A172 (cell line): Measurements from ENCODE around the gene STK16. TPM values are rescaled to one million over a fixed set of nuclear protein-coding genes. Genes with fewer than 3 reads are reported as not detected.
"Not testable (repeated sequence)": the region's sequence is repeated elsewhere in the genome, so short reads cannot be mapped to it uniquely, and the experiment has no call there.

Experiments used
- DNase-seq: peaks from one replicate; pipeline ENCODE4 v3.0.0-alpha.2; 2015; ENCODE audit warnings: low spot score
- total RNA-seq: library from RNA; depleted of rRNA; stranded (reverse); fragments of >200 nt; shearing (Covaris generic); gene quantifications from 2 replicates; pipeline ENCODE4 v1.2.3, GENCODE V29; 2014; rRNA removed

STK16 gene
- 16.3 and 23.1 TPM in 2 replicates for total RNA-seq

- DNase-seq: peak; percentile 89
Observed at GRCh38 chr2:219245148-219245898, at the start of gene STK16, which contains the start of gene GLB1L. TSS of gene STK16 (plus strand) at chr2:219245479. CDS start at chr2:219246000, 521 bp downstream. TSS of gene GLB1L (minus strand) at chr2:219245444. CDS start at chr2:219243573, 1,871 bp downstream.

GRCh38 chr2:219197388-219197787 is 47.9 kb upstream of the STK16 start:
- DNase-seq: no peak

DNA sequence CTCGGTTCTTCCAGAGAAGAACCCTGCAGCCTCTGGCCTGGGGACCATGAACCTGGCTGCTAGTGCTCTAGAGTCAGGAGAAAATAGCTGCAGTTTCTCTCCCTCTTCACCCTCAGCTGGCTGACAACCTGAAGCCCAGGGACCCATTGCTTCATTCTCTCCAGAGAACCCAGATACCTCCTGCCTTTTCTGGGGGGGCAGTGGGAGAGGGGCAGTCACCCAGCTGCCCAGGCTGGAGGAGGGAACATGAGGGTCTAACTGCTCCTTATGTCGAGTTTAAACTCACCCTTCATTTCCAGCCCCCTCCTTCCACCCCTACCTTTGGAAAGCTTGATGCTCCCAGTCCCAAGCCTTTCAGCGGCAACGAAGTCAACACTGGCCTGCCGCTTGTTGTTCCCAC is 46.3 kb upstream of the STK16 start:
- DNase-seq: no peak

DNA sequence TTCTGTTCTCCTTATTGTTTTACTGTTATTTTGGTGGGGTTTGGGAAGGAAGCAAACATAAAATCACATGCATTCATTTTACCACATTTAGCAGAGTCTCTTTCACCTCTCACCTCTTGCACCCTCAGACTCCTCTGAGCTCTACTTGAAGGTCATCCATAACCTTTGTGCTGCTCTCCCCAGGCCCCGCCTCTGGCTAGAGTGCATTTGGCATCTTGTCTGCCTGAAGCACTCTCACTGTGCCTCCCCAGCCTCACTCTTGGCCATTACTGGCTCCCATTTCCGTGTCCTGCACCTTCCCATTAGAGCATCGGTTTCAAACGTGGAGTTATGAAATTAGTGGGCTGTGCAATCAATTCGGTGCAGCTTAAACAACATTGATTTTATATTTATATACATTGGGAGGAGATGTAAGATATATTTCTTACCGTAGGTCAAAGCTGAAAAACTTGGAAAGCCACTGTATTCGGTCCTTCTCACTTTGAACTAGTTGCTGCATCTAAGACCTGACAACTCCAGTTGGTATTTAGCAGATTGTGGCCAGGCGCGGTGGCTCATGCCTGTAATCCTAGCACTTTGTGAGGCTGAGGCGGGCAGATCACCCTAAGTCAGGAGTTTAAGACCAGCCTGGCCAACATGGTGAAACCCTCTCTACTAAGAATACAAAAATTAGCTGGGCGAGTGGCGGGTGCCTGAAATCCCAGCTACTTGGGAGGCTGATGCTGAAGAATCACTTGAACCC is 45.6 kb upstream of the STK16 start:
- DNase-seq: no peak

DNA sequence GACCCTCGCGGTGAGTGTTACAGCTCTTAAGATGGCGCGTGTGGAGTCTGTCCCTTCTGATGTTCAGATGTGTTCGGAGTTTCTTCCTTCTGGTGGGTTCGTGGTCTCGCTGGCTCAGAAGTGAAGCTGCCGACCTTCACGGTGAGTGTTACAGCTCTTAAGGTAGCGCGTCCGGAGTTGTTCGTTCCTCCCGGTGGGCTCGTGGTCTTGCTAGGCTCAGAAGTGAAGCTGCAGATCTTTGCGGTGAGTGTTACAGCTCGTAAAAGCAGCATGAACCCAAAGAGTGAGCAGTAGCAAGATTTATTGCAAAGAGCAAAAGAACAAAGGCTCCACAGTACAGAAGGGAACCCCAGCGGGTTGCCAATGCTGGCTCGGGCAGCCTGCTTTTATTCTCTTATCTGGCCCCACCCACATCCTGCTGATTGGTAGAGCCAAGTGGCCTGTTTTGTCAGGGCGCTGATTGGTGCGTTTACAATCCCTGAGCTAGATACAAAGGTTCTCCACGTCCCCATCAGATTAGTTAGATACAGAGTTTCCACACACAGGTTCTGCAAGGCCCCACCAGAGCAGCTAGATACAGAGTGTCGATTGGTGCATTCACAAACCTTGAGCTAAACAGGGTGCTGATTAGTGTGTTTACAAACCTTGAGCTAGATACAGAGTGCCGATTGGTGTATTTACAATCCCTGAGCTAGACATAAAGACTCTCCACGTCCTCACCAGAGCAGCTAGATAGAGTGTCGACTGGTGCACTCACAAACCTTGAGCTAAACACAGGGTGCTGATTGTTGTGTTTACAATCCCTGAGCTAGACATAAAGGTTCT is 44.6 kb upstream of the STK16 start:
- DNase-seq: peak; percentile 44

DNA sequence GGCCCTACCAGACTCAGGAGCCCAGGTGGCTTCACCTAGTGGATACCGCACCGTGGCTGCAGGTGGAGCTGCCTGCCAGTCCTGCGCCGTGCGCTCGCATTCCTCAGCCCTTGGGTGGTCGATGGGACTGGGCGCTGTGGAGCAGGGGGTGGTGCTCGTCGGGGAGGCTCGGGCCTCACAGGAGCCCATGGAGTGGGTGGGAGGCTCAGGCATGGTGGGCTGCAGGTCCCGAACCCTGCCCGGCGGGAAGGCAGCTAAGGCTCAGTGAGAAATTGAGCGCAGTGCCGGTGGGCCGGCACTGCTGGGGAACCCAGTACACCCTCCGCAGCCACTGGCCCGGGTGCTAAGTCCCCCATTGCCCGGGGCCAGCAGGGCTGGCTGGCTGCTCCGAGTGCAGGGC is 43.9 kb upstream of the STK16 start:
- DNase-seq: not testable (repeated sequence)

GRCh38 chr2:219204425-219205164 is 40.7 kb upstream of the STK16 start:
- no peak for DNase-seq

DNA sequence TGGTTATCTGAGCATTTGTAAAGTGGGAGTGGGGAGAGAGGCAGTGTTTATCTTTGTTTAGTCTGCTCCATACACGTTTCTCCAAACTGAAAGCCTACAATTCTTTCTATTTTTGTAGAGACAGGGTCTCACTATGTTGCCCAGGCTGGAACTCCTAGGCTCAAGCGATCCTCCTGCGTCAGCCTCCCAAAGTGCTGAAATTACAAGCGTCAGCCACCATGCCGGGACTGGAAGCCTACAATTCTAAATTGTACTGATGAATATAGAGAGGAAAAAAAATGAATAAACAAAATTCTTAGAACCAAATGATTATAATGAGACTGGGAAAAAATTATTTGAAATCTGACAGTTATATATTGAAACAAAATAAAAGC is 40.1 kb upstream of the STK16 start:
- no peak for DNase-seq

GRCh38 chr2:219205981-219206327 is 39.3 kb upstream of the STK16 start:
- no peak for DNase-seq

DNA sequence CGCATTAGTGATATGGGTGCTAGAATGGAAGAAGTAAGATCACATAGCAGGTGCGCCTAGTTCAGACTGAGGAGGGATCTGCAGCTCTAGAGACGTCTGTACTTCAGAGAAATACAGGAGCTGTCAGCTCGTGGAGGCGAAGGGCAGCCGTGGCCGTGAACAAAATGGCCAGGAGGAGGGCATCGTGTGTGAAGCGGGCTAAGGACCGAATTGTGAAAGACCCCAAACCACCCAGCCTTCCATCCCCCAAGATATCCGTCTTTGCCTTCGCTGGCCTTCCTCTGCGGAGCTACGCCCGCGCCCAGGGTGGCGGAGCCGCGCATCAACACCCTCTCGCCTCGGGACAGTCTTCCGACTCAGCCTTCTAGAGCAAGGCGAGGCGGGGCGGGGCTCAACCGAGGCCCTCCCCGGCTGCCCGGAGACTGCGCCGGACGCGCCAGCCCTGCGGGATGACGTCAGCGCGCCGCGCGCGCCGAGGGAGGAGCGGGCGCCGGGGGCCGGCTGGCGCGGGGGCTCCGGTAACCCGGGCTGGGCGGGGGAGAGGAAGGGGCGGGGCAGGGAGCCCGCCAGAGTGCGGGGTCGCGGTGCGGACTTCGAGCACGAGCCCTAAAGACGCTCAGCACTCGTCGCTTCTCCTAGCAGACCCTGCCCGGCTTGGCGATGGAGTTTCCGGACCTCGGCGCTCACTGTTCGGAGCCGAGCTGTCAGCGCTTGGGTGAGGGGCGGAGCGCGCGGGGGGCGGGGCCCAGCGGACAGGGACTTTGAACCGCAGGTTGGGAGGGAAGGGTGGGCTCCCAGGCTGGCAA is 38.7 kb upstream of the STK16 start, which contains the start of gene ZFAND2B:
ZFAND2B (plus strand) TSS at position 455 of the 806 bp plus-strand sequence; CDS start at position 661, 206 bp downstream.
- DNase-seq: peak; percentile 86

GRCh38 chr2:219207134-219207883 is 38.0 kb upstream of the STK16 start:
- DNase-seq: no peak

DNA sequence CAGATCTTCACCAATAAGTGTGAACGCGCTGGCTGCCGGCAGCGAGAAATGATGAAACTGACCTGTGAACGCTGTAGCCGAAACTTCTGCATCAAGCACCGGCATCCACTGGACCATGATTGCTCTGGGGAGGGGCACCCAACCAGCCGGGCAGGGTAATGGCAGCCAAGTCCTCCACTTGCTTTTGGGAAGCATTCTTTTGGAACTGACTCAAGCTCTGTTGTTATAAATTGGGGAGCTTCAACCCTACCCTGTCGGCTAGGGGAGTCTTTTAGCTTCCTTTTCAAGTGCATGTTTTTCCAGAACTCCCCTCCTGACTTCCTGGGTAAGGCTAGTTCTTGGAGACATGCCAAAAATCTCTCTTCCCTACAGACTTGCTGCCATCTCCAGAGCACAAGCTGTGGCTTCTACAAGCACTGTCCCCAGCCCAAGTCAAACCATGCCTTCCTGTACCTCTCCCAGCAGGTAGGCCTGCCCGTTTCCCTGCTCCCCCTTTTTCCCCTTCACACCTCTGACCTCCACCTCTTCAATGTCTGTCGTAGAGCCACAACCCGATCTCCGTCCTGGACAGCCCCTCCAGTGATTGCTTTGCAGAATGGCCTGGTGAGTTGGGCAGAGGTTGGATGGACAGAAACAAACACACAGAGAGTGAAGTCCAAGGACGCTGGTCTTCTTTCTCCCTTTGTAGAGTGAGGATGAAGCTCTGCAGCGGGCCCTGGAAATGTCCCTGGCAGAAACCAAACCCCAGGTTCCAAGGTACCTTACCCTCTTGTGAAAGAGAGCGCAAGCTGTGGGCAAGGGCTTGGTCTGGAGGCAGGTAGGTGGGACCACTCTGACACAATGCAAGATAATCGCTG is 37.2 kb upstream of the STK16 start:
- DNase-seq: peak; percentile 54

DNA sequence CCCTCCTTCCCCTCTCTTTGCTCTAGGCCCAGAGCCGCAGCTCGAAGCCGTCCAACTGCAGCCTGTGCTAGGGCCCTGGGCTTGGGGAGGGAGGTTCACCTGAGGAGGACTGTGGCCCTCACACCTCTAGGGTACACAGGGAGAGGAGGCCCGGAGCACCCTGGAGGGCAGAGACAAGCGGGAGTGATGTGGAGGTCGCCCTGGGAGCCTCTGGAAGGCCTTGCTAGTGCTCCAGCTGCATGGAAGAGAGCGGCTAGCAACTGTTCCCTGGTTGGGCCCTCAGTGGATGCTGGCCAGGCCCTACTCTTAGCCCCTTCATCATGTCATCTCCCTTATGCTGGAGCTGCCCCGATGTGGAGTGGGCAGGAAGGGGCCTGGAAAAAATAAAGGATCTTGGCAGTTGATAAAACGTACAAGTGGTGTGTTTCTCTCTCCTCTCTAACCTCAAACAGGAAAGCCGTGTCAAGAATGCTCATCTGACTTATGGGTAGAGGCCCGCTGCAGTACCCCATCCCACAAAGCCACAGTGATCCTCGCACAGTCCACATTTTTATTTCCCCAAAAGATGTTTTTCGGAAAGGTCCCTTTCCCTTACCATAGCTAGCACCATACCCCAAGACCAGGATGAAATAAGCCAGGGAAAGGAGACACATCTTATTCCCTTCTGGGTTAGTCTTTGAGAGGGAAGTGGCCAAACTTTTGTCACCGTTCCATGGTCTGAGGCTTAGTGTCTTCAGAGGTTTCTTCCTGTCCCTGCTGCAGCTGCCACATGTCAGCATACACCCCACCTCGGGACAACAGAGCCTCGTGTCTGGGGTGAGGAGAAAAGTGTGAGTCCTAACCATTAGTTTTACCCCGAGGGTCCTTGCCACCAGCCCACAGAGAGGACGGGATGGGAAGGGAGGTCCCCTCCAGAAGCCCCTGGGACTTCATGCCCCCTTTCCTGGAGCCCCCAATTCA is 35.8 kb upstream of the STK16 start:
- DNase-seq: no peak

GRCh38 chr2:219210196-219210885 is 34.9 kb upstream of the STK16 start:
- no peak for DNase-seq

DNA sequence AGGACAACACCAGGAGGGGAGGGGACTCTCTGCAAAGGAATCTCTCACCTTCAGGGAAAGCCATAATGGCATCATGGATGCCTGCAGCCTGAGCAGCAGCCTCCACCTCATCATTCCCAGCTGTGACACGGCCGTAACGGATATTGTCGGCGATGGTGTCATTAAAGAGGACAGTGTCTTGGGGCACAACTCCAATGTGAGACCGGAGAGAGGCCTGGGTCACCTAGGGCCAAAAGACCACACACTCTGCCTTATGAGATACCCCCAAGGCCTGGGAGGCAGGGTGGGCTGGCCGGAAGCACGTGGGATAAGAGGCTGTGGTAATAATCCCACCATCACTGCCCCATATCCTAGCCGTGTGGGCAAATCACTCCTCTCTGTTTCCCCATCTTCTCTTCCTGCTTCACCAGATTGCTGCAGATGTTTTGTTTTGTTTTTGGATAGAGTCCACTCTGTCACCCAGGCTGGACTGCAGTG is 34.4 kb upstream of the STK16 start:
- DNase-seq: no peak

DNA sequence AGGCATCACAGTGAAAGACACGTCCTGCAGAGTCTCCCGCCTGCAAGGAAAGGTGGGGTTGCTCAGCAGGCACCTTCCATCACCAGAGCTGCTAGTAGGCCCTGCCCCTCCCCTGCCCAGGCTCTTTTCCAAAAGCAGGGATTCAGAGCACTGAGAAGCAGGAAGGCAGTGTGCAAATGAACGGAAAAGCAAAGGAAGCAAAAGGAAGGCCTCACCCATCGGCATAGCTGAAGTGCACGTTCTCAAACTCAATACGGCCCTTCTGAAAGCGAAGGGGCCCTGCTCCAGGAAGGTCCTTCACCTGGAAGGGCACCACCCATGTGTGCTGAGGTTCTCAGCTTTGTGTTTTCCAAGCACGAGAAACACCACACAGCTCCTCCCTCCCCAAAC is 32.3 kb upstream of the STK16 start:
- no peak for DNase-seq

- DNase-seq: no peak
Observed at GRCh38 chr2:219213486-219214071, 31.7 kb upstream of the STK16 start.
